Esophagus muscularis mucosa (tissue), 4 donors: Measurements from ENCODE around the gene FAM174B.

Experiments used
- EP300 ChIP-seq: sonication (generic); formaldehyde crosslinking; IDR thresholded peaks from one replicate; pipeline ENCODE4 v1.6.1; 2017; ENCODE audit warnings: antibody characterized with exemption
- POLR2AphosphoS5 ChIP-seq, 2 donors: sonication (generic); formaldehyde crosslinking; IDR thresholded peaks; one replicate each; pipeline ENCODE4 v1.6.1; 2017; ENCODE audit warnings: antibody characterized with exemption in 2 of 2
- TF ChIP-seq, protein P1 (sequence below), 3 experiments: fragments of 200-600 bp in 2 of 3; fragments of 450-650 bp in 1 of 3; sonication (generic) in 2 of 3; IDR thresholded peaks; one replicate each; pipeline ENCODE4 v1.5.1; 2017 to 2019; ENCODE audit warnings: antibody characterized with exemption in 3 of 3, mild to moderate bottlenecking in 2 of 3, moderate library complexity in 1 of 3

- no peak for TF ChIP-seq EP300
- no peak for TF ChIP-seq POLR2AphosphoS5 (IDR thresholded peaks at IDR 0.05)
- TF ChIP-seq, protein P1, sequence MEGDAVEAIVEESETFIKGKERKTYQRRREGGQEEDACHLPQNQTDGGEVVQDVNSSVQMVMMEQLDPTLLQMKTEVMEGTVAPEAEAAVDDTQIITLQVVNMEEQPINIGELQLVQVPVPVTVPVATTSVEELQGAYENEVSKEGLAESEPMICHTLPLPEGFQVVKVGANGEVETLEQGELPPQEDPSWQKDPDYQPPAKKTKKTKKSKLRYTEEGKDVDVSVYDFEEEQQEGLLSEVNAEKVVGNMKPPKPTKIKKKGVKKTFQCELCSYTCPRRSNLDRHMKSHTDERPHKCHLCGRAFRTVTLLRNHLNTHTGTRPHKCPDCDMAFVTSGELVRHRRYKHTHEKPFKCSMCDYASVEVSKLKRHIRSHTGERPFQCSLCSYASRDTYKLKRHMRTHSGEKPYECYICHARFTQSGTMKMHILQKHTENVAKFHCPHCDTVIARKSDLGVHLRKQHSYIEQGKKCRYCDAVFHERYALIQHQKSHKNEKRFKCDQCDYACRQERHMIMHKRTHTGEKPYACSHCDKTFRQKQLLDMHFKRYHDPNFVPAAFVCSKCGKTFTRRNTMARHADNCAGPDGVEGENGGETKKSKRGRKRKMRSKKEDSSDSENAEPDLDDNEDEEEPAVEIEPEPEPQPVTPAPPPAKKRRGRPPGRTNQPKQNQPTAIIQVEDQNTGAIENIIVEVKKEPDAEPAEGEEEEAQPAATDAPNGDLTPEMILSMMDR (IDR thresholded peaks at IDR 0.05): no peak
Observed at GRCh38 chr15:92623435-92623834, 32.1 kb downstream of the FAM174B start.
